KMS-11 (cell line): Measurements from ENCODE around the gene KRT75.

Experiments
- H2AFZ ChIP-seq: fragments of 200-600 bp; sonication (generic); 2 replicates; pipeline ENCODE4 v1.6.1; 2016; ENCODE audit warnings: antibody characterized with exemption, mixed run types, low read depth
- H3K27ac ChIP-seq: fragments of 200-600 bp; sonication (generic); 2 replicates; pipeline ENCODE4 v1.6.1; 2016; ENCODE audit warnings: mild to moderate bottlenecking, mixed run types
- H3K27me3 ChIP-seq: fragments of 200-600 bp; sonication (generic); 2 replicates; pipeline ENCODE4 v1.6.1; 2017; ENCODE audit warnings: mild to moderate bottlenecking, low read depth, mixed run types, moderate library complexity; ENCODE audit not compliant: insufficient read depth
- H3K36me3 ChIP-seq: fragments of 200-600 bp; sonication (generic); 2 replicates; pipeline ENCODE4 v1.6.1; 2017; ENCODE audit warnings: mild to moderate bottlenecking, mixed run types; ENCODE audit not compliant: insufficient read depth
- H3K4me1 ChIP-seq: fragments of 200-600 bp; sonication (generic); 2 replicates; pipeline ENCODE4 v1.6.1; 2016; ENCODE audit warnings: mild to moderate bottlenecking, low read depth, mixed run types; ENCODE audit not compliant: poor library complexity, severe bottlenecking
- H3K4me2 ChIP-seq: fragments of 200-600 bp; sonication (generic); 2 replicates; pipeline ENCODE4 v1.7.0; 2016; ENCODE audit warnings: mild to moderate bottlenecking, mixed run types
- H3K4me3 ChIP-seq: fragments of 200-600 bp; sonication (generic); IDR thresholded peaks from 2 replicates; pipeline ENCODE4 v1.6.1; 2017; ENCODE audit warnings: low read depth, low read length, mixed read lengths; ENCODE audit not compliant: insufficient read depth
- H3K79me2 ChIP-seq: fragments of 200-600 bp; sonication (generic); 2 replicates; pipeline ENCODE4 v1.6.1; 2016; ENCODE audit warnings: low read depth, mixed run types; ENCODE audit not compliant: insufficient read depth
- H3K9ac ChIP-seq: fragments of 200-600 bp; sonication (generic); 2 replicates; pipeline ENCODE4 v1.6.1; 2016; ENCODE audit warnings: mild to moderate bottlenecking, mixed run types
- H4K20me1 ChIP-seq: fragments of 200-600 bp; sonication (generic); 2 replicates; pipeline ENCODE4 v1.6.1; 2016; ENCODE audit warnings: mild to moderate bottlenecking, mixed run types; ENCODE audit not compliant: insufficient read depth
- TF ChIP-seq, protein P1 (sequence below): fragments of 200-600 bp; sonication (generic); conservative IDR thresholded peaks from 2 replicates; pipeline ENCODE4 v1.6.1; 2017; ENCODE audit warnings: low read depth, mild to moderate bottlenecking, antibody characterized with exemption, low read length, moderate library complexity, mixed read lengths

The KRT75 gene

DNA sequence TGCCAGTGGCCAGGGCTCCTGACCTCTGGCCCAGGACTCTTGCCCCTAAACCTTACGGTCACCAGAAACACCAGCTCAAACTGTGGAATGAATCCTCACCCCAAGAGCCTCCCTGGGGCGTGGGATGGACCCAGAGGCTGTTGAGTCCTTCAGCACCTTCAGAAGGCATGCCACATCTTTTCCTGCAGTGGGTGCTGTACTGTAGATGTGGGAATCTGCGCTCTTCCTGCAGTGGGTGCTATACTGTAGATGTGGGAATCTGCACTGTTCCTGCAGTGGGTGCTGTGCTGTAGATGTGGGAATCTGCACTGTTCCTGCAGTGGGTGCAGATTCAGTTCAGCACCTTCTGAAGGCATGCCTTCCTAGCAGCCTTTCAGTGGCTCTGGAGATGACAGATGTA, 29.2 kb downstream of the KRT75 start:
- H3K9ac ChIP-seq = no peak overlapping the region
- no peaks in the 10 kb centered on the region for H3K36me3 ChIP-seq
- no peak overlapping the region for H3K4me2 ChIP-seq
- TF ChIP-seq, protein P1, sequence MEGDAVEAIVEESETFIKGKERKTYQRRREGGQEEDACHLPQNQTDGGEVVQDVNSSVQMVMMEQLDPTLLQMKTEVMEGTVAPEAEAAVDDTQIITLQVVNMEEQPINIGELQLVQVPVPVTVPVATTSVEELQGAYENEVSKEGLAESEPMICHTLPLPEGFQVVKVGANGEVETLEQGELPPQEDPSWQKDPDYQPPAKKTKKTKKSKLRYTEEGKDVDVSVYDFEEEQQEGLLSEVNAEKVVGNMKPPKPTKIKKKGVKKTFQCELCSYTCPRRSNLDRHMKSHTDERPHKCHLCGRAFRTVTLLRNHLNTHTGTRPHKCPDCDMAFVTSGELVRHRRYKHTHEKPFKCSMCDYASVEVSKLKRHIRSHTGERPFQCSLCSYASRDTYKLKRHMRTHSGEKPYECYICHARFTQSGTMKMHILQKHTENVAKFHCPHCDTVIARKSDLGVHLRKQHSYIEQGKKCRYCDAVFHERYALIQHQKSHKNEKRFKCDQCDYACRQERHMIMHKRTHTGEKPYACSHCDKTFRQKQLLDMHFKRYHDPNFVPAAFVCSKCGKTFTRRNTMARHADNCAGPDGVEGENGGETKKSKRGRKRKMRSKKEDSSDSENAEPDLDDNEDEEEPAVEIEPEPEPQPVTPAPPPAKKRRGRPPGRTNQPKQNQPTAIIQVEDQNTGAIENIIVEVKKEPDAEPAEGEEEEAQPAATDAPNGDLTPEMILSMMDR = no peak
- no peaks in the 10 kb centered on the region for H3K79me2 ChIP-seq
- no peaks in the 10 kb centered on the region for H3K4me1 ChIP-seq
- H4K20me1 ChIP-seq = no peaks in the 10 kb centered on the region
- no peak overlapping the region for H3K27ac ChIP-seq
- peaks cover 54% of the 10 kb centered on the region for H3K27me3 ChIP-seq
- no peak overlapping the region for H3K4me3 ChIP-seq
- no peak overlapping the region for H2AFZ ChIP-seq

DNA sequence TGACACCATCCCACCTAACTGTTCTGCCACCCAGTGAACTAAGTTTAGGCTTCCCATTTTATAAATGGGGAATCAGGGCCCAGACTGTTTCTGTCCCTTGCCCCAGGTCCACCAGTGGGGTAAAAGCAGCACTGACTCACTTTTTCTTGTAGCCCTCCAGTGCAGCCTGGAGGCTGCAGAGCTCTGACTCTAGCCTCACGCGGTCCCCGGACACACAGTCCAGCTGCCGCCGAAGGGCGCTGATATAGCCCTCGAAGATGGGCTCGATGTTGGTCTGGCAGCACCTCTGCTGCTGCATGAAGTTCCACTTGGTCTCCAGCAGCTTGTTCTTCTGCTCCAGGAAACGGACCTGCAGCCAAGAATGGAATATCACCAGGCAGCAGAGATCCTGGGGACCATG, 30.6 kb downstream of the KRT75 start:
- no peak overlapping the region for H3K4me2 ChIP-seq
- H3K27ac ChIP-seq = no peak overlapping the region
- no peaks in the 10 kb centered on the region for H4K20me1 ChIP-seq
- no peak overlapping the region for H2AFZ ChIP-seq
- H3K4me3 ChIP-seq = no peak overlapping the region
- TF ChIP-seq, protein P1 = no peak
- no peaks in the 10 kb centered on the region for H3K79me2 ChIP-seq
- H3K36me3 ChIP-seq = no peaks in the 10 kb centered on the region
- H3K4me1 ChIP-seq = no peaks in the 10 kb centered on the region
- peaks cover 53% of the 10 kb centered on the region for H3K27me3 ChIP-seq
- H3K9ac ChIP-seq = no peak overlapping the region

DNA sequence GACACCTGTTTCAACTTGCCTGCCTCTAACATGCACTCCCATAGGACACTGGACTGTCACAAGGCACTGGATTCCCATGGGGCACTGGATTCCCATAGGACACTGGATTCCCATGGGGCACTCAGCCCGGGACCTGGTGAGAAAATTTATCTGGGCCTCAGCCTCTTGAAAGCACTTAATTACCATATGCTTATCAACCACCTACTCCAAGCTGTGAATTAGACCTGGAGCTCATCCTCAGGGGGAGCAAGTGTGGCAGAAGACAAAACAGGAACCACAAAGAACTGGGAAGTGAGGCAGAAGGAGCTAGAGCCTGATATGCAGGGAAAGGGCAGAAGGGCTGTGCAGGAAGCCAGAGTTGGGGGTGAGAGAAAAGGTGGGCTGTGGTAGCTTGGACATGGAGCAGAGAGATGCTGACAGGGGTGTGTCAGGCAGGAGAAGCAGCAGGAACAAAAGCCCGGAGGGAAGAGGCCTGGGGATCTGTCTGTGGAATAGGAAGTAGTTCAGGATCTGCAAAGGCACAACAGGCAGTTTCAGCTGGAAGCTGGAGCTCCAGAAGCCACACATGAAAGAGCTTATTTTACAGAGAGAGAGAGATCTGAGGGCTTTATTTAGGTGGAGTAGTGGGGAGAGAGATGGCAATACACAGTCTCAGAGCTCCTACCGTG, 31.2 kb downstream of the KRT75 start:
- Histone ChIP-seq H3K4me1 (no peaks in the 10 kb centered on the region), H3K4me3 (no peak overlapping the region), H2AFZ (no peak overlapping the region), H3K27me3 (peaks cover 51% of the 10 kb centered on the region), H3K36me3 (no peaks in the 10 kb centered on the region), H4K20me1 (no peaks in the 10 kb centered on the region), H3K9ac (no peak overlapping the region), H3K27ac (no peak overlapping the region), H3K79me2 (no peaks in the 10 kb centered on the region), H3K4me2 (no peak overlapping the region)
- TF ChIP-seq, protein P1 = no peak

DNA sequence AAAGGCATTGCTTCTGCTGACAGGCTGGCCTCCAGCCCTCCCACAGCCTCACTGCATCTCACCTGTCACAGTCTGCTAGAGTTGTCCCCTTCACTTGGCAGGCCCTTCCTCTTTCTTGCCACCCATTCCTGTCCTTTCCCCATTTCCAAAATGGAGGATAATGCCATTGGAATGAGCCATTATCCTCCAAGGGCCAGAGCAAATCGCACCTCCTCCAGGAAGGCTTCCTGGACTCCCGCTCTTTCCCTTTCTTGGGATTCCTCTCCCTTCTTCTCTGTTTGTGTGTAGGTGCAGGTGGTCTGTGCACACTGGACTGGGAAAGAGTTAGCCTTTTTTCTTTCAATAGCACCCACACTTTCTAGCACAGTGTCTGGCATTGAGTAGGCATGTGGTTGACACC, 31.8 kb downstream of the KRT75 start:
- TF ChIP-seq, protein P1 = no peak
- H3K36me3 ChIP-seq = no peaks in the 10 kb centered on the region
- no peaks in the 10 kb centered on the region for H3K4me1 ChIP-seq
- peaks cover 50% of the 10 kb centered on the region for H3K27me3 ChIP-seq
- no peaks in the 10 kb centered on the region for H3K79me2 ChIP-seq
- H3K9ac ChIP-seq = no peak overlapping the region
- H4K20me1 ChIP-seq = no peaks in the 10 kb centered on the region
- H2AFZ ChIP-seq = no peak overlapping the region
- H3K4me3 ChIP-seq = no peak overlapping the region
- H3K4me2 ChIP-seq = no peak overlapping the region
- no peak overlapping the region for H3K27ac ChIP-seq
